ENCODE data around the gene RAF1. TPM values are rescaled to one million over a fixed set of nuclear protein-coding genes. Genes with fewer than 3 reads are reported as not detected.

RAF1 gene
- total RNA-seq, 1 experiment from 2014 or later, result 68.8 TPM

- Histone ChIP-seq H3K27ac (ENCODE audit: low read length) (no peak overlapping the region), H3K4me1 (ENCODE audit: control insufficient read depth, insufficient read depth, low read length) (no peaks in the 10 kb centered on the region), H3K4me3 (ENCODE audit: low read depth in 2 of 2, low read length in 2 of 2) (no peak overlapping the region), H3K9me3 (ENCODE audit: control insufficient read depth, insufficient read depth, low read depth, low read length) (no peaks in the 10 kb centered on the region), H3K27me3 (ENCODE audit: control insufficient read depth, insufficient read depth, low read length) (no peaks in the 10 kb centered on the region), H3K36me3 (ENCODE audit: control insufficient read depth, insufficient read depth, low read length) (peaks cover 15% of the 10 kb centered on the region)
- ATAC-seq, result no peak
- in situ Hi-C loops (cut with HindIII; ENCODE audit: low pct_unique_long_range_greater_than_20kb, low sequenced_read_pairs) (no loop called here), intact Hi-C loops (cut with micrococcal nuclease; ENCODE audit: unreplicated experiment) (loop anchor here (10.0 kb wide), 1 partner anchor 738 kb away; no protein-coding TSS in a partner anchor)
- BruUV-seq (replicated peaks), result no TSS peak
- POLR2A ChIA-PET, result no interaction called here
- TF ChIP-seq POLR2AphosphoS5 (IDR thresholded peaks at IDR 0.05; ENCODE audit: low read depth, low read length), result no peak
- TF ChIP-seq CTCF (IDR thresholded peaks at IDR 0.05), result no peak
- TF ChIP-seq TCF7L2 (IDR thresholded peaks at IDR 0.05; ENCODE audit: low read depth, low read length), result no peak
- no peak for TF ChIP-seq REST (IDR thresholded peaks at IDR 0.05; ENCODE audit: insufficient read depth in 1 of 2, low read depth in 2 of 2, low read length in 1 of 2)
- TF ChIP-seq SIN3A (IDR thresholded peaks at IDR 0.05; ENCODE audit: borderline replicate concordance, insufficient read depth, low read depth, low read length), result no peak
- CTCF ChIA-PET, result no interaction called here
- no peak for DNase-seq (ENCODE audit: low read depth, low spot score)
These were observed 51.2 kb downstream of the RAF1 start for GRCh38 chr3:12612514-12613226.

GRCh38 chr3:12611117-12611516, 52.8 kb downstream of the RAF1 start:
- no peaks in the 10 kb centered on the region for H3K27me3 ChIP-seq (ENCODE audit: control insufficient read depth, insufficient read depth, low read length)
- POLR2A ChIA-PET, result no interaction called here

More at GRCh38 chr3:12611117-12611516, 52.8 kb downstream of the RAF1 start:
- BruUV-seq (replicated peaks), result no TSS peak
- intact Hi-C loops (cut with micrococcal nuclease; ENCODE audit: unreplicated experiment) (loop anchor here (10.0 kb wide), 1 partner anchor 736 kb away; no protein-coding TSS in a partner anchor), in situ Hi-C loops (cut with HindIII; ENCODE audit: low pct_unique_long_range_greater_than_20kb, low sequenced_read_pairs) (no loop called here)
- ATAC-seq (no peak), DNase-seq (ENCODE audit: low read depth, low spot score) (no peak)
- H3K36me3 ChIP-seq (ENCODE audit: control insufficient read depth, insufficient read depth, low read length), result peaks cover 15% of the 10 kb centered on the region
- H3K4me3 ChIP-seq (ENCODE audit: low read depth in 2 of 2, low read length in 2 of 2), result no peak overlapping the region
- H3K27ac ChIP-seq (ENCODE audit: low read length), result no peak overlapping the region
- no peaks in the 10 kb centered on the region for H3K4me1 ChIP-seq (ENCODE audit: control insufficient read depth, insufficient read depth, low read length)
- no peaks in the 10 kb centered on the region for H3K9me3 ChIP-seq (ENCODE audit: control insufficient read depth, insufficient read depth, low read depth, low read length)
- TF ChIP-seq TCF7L2 (IDR thresholded peaks at IDR 0.05; ENCODE audit: low read depth, low read length) (no peak), SIN3A (IDR thresholded peaks at IDR 0.05; ENCODE audit: borderline replicate concordance, insufficient read depth, low read depth, low read length) (no peak), POLR2AphosphoS5 (IDR thresholded peaks at IDR 0.05; ENCODE audit: low read depth, low read length) (no peak), REST (IDR thresholded peaks at IDR 0.05; ENCODE audit: insufficient read depth in 1 of 2, low read depth in 2 of 2, low read length in 1 of 2) (no peak), CTCF (IDR thresholded peaks at IDR 0.05) (no peak)
- CTCF ChIA-PET, result no interaction called here
